ENCODE data around the gene KRR1.

DNA sequence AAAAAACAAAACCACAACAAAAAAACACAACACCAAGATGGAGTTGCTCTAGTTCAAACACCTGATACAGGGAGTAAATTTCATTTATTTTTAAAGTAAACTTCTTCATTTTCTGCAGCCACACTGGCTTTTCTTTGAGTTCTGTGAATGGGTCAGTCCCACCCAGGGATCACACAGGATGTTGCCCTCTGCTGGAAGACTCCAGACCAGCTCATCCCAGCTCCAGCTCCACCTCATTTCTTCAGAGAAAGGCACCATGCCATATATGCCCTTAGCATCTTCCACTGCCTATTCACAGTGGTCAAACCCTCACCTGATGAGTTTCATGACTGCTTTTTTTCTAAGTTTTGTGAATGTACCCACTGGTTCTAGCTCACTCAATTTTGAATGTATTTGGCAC, 22.9 kb downstream of the KRR1 start:
- TF ChIP-seq, protein P1, sequence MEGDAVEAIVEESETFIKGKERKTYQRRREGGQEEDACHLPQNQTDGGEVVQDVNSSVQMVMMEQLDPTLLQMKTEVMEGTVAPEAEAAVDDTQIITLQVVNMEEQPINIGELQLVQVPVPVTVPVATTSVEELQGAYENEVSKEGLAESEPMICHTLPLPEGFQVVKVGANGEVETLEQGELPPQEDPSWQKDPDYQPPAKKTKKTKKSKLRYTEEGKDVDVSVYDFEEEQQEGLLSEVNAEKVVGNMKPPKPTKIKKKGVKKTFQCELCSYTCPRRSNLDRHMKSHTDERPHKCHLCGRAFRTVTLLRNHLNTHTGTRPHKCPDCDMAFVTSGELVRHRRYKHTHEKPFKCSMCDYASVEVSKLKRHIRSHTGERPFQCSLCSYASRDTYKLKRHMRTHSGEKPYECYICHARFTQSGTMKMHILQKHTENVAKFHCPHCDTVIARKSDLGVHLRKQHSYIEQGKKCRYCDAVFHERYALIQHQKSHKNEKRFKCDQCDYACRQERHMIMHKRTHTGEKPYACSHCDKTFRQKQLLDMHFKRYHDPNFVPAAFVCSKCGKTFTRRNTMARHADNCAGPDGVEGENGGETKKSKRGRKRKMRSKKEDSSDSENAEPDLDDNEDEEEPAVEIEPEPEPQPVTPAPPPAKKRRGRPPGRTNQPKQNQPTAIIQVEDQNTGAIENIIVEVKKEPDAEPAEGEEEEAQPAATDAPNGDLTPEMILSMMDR (IDR thresholded peaks at IDR 0.05), result peak; percentile 66
- no peak for TF ChIP-seq JUND (IDR thresholded peaks at IDR 0.05)
- TF ChIP-seq, protein P2, sequence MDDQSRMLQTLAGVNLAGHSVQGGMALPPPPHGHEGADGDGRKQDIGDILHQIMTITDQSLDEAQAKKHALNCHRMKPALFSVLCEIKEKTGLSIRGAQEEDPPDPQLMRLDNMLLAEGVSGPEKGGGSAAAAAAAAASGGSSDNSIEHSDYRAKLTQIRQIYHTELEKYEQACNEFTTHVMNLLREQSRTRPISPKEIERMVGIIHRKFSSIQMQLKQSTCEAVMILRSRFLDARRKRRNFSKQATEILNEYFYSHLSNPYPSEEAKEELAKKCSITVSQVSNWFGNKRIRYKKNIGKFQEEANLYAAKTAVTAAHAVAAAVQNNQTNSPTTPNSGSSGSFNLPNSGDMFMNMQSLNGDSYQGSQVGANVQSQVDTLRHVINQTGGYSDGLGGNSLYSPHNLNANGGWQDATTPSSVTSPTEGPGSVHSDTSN (IDR thresholded peaks at IDR 0.05), result no peak
- TF ChIP-seq SIN3A (IDR thresholded peaks at IDR 0.05; ENCODE audit: borderline replicate concordance, low read depth, low read length), result no peak
- TF ChIP-seq YY1 (IDR thresholded peaks at IDR 0.05; ENCODE audit: low read depth), result no peak
- no peak for TF ChIP-seq ELF1 (IDR thresholded peaks at IDR 0.05)
- TF ChIP-seq, protein P3, sequence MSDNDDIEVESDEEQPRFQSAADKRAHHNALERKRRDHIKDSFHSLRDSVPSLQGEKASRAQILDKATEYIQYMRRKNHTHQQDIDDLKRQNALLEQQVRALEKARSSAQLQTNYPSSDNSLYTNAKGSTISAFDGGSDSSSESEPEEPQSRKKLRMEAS (IDR thresholded peaks at IDR 0.05; ENCODE audit: low read depth), result no peak
- peak; percentile 25; the same call in 1 of the 2 replicates for TF ChIP-seq RAD21 (IDR thresholded peaks at IDR 0.05; ENCODE audit: low read length)
- no peak for TF ChIP-seq NRF1 (IDR thresholded peaks at IDR 0.05; ENCODE audit: low read depth, low read length)
- TF ChIP-seq FOXM1 (IDR thresholded peaks at IDR 0.05; ENCODE audit: low read depth), result no peak
- no peak for TF ChIP-seq RCOR1 (IDR thresholded peaks at IDR 0.05; ENCODE audit: low read length)
- TF ChIP-seq, protein P4, sequence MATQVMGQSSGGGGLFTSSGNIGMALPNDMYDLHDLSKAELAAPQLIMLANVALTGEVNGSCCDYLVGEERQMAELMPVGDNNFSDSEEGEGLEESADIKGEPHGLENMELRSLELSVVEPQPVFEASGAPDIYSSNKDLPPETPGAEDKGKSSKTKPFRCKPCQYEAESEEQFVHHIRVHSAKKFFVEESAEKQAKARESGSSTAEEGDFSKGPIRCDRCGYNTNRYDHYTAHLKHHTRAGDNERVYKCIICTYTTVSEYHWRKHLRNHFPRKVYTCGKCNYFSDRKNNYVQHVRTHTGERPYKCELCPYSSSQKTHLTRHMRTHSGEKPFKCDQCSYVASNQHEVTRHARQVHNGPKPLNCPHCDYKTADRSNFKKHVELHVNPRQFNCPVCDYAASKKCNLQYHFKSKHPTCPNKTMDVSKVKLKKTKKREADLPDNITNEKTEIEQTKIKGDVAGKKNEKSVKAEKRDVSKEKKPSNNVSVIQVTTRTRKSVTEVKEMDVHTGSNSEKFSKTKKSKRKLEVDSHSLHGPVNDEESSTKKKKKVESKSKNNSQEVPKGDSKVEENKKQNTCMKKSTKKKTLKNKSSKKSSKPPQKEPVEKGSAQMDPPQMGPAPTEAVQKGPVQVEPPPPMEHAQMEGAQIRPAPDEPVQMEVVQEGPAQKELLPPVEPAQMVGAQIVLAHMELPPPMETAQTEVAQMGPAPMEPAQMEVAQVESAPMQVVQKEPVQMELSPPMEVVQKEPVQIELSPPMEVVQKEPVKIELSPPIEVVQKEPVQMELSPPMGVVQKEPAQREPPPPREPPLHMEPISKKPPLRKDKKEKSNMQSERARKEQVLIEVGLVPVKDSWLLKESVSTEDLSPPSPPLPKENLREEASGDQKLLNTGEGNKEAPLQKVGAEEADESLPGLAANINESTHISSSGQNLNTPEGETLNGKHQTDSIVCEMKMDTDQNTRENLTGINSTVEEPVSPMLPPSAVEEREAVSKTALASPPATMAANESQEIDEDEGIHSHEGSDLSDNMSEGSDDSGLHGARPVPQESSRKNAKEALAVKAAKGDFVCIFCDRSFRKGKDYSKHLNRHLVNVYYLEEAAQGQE (IDR thresholded peaks at IDR 0.05; ENCODE audit: low read depth, low read length), result no peak
- no peak for TF ChIP-seq TAF1 (IDR thresholded peaks at IDR 0.05; ENCODE audit: borderline replicate concordance, low read depth, low read length)
- TF ChIP-seq EP300 (IDR thresholded peaks at IDR 0.05; ENCODE audit: borderline replicate concordance in 1 of 2, low read depth in 1 of 2, low read length in 1 of 2), result no peak

Data from SK-N-SH (cell line).